Vagina (tissue), 2 donors: ENCODE measurements around the gene PRRG1. TPM values are rescaled to one million over a fixed set of nuclear protein-coding genes. Genes with fewer than 3 reads are reported as not detected.
"Not testable (repeated sequence)": the region's sequence is repeated elsewhere in the genome, so short reads cannot be mapped to it uniquely, and the experiment has no call there.

Source experiments
- DNase-seq, 2 donors: peaks; one replicate each; pipeline ENCODE4 v3.0.0-alpha.2; 2017; ENCODE audit errors: extremely low spot score in 2 of 2
- H3K27ac ChIP-seq: fragments of 200-600 bp; sonication (generic); one replicate; pipeline ENCODE4 v1.5.1; 2019
- H3K27me3 ChIP-seq: fragments of 200-600 bp; sonication (generic); one replicate; pipeline ENCODE4 v1.5.1; 2019
- H3K36me3 ChIP-seq, 2 donors: fragments of 200-600 bp; sonication (generic); one replicate each; pipeline ENCODE4 v1.5.1; 2017 to 2019
- H3K4me1 ChIP-seq: fragments of 200-600 bp; sonication (generic); one replicate; pipeline ENCODE4 v1.5.1; 2019
- H3K4me3 ChIP-seq, 2 donors: fragments of 200-600 bp; sonication (generic); 1 replicate in 1 of 2; 2 replicates in 1 of 2; pipeline ENCODE4 v1.5.1; 2016 to 2019
- H3K9me3 ChIP-seq: fragments of 200-600 bp; sonication (generic); one replicate; pipeline ENCODE4 v1.5.1; 2019
- POLR2A ChIP-seq, 2 donors: fragments of 450-650 bp; IDR thresholded peaks; one replicate each; pipeline ENCODE4 v1.6.1; 2017; ENCODE audit warnings: antibody characterized with exemption in 2 of 2, mild to moderate bottlenecking in 2 of 2, moderate library complexity in 2 of 2
- POLR2AphosphoS5 ChIP-seq, 2 donors: sonication (generic); formaldehyde crosslinking; IDR thresholded peaks; one replicate each; pipeline ENCODE4 v1.9.0; 2017; ENCODE audit warnings: antibody characterized with exemption in 2 of 2, mild to moderate bottlenecking in 2 of 2, low read depth in 1 of 2; ENCODE audit not compliant: insufficient read depth in 1 of 2
- intact Hi-C: fragments of 100-400 bp; cut with DNase I; formaldehyde crosslinking; loops from one replicate; pipeline ENCODE4 v1.15.1; 2023
- total RNA-seq: library from RNA; depleted of rRNA; stranded (reverse); fragments of >200 nt; gene quantifications from one replicate; pipeline ENCODE4 v1.2.3, GENCODE V29; 2016
- TF ChIP-seq, protein P1 (sequence below), 3 experiments: fragments of 450-650 bp in 2 of 3; fragments of 200-600 bp in 1 of 3; sonication (generic) in 1 of 3; IDR thresholded peaks; one replicate each; pipeline ENCODE4 v1.5.1; 2017 to 2019; ENCODE audit warnings: antibody characterized with exemption in 3 of 3, mild to moderate bottlenecking in 2 of 3, moderate library complexity in 2 of 3

PRRG1 gene
- total RNA-seq, 1 donor from 2014 or later = 9.8 TPM

DNA sequence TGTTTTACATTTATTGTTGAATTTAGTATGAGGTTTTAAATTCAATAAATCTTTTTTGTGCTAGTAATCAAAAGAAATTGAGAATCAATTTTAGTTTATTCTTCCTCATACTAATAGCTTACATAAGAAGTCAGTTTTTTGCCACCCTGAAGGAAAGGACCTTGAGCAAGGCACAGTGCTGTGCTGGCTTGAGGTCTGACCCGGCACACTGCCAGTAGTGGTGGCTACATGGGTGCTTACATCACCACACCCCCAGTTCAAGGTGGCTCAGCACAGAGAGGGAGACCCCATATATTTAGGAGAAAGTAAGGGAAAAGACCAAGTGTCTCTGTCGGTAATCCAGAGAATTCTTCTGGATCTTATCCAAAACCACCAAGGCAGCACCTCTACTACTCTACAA is 136.3 kb downstream of the PRRG1 start:
- TF ChIP-seq, protein P1, sequence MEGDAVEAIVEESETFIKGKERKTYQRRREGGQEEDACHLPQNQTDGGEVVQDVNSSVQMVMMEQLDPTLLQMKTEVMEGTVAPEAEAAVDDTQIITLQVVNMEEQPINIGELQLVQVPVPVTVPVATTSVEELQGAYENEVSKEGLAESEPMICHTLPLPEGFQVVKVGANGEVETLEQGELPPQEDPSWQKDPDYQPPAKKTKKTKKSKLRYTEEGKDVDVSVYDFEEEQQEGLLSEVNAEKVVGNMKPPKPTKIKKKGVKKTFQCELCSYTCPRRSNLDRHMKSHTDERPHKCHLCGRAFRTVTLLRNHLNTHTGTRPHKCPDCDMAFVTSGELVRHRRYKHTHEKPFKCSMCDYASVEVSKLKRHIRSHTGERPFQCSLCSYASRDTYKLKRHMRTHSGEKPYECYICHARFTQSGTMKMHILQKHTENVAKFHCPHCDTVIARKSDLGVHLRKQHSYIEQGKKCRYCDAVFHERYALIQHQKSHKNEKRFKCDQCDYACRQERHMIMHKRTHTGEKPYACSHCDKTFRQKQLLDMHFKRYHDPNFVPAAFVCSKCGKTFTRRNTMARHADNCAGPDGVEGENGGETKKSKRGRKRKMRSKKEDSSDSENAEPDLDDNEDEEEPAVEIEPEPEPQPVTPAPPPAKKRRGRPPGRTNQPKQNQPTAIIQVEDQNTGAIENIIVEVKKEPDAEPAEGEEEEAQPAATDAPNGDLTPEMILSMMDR (IDR thresholded peaks at IDR 0.05) = no peak
- H3K4me1 ChIP-seq = no peaks in the 10 kb centered on the region
- no peak overlapping the region for H3K4me3 ChIP-seq
- intact Hi-C loops = no loop called here
- H3K36me3 ChIP-seq = no peaks in the 10 kb centered on the region
- H3K27ac ChIP-seq = no peak overlapping the region
- no peaks in the 10 kb centered on the region for H3K9me3 ChIP-seq
- DNase-seq = no peak
- H3K27me3 ChIP-seq = no peaks in the 10 kb centered on the region

DNA sequence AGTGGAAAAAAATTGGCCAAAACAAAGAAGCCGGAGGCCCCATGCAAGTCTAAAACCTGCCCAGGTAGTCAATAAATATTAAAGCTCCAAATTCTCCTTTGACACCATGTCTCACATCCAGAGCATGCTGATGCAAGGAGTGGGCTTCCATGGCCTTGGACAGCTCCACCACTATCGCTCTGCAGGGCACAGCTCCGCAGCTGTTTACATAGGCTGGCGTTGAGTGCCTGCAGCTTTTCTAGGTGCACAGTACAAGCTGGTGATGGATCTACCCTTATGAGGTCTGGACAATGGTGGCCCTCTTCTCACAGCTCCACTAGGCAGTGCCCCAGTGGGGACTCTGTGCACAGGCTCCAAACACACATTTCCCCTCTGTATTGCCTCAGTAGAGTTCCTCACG is 138.1 kb downstream of the PRRG1 start:
- Histone ChIP-seq H3K27ac (no peak overlapping the region), H3K4me1 (no peaks in the 10 kb centered on the region), H3K9me3 (no peaks in the 10 kb centered on the region), H3K36me3 (no peaks in the 10 kb centered on the region), H3K4me3 (no peak overlapping the region), H3K27me3 (no peaks in the 10 kb centered on the region)
- intact Hi-C loops = no loop called here
- TF ChIP-seq POLR2A (IDR thresholded peaks at IDR 0.05) (no peak), POLR2AphosphoS5 (IDR thresholded peaks at IDR 0.05; ENCODE audit: insufficient read depth in 1 of 2, low read depth in 1 of 2) (no peak)
- TF ChIP-seq, protein P1 (IDR thresholded peaks at IDR 0.05) = no peak
- DNase-seq = no peak

DNA sequence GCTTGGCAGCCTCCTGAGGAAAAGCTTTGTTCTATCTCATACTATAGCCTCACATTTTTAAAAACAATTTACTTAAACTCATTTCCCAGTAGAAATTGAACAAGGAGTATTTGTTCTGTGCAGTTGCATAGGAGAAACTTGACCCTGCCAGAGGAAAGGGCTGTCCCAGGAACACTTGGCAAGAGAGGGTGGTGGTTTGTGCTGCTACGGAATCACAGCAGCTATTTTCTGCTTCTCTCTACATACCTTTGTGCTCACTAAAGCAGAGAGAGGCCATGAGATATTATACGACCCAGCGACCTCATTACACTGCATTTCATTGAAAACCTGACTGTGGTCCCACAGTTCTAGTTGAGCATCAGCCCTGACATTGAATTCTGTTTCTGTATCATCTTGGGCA is 139.2 kb downstream of the PRRG1 start:
- Histone ChIP-seq H3K36me3 (no peaks in the 10 kb centered on the region), H3K4me1 (no peaks in the 10 kb centered on the region), H3K27ac (no peak overlapping the region), H3K4me3 (no peak overlapping the region), H3K27me3 (no peaks in the 10 kb centered on the region), H3K9me3 (no peaks in the 10 kb centered on the region)
- intact Hi-C loops = no loop called here
- TF ChIP-seq POLR2AphosphoS5 (IDR thresholded peaks at IDR 0.05; ENCODE audit: insufficient read depth in 1 of 2, low read depth in 1 of 2) (no peak), POLR2A (IDR thresholded peaks at IDR 0.05) (no peak)
- TF ChIP-seq, protein P1 (IDR thresholded peaks at IDR 0.05) = no peak
- DNase-seq = no peak

DNA sequence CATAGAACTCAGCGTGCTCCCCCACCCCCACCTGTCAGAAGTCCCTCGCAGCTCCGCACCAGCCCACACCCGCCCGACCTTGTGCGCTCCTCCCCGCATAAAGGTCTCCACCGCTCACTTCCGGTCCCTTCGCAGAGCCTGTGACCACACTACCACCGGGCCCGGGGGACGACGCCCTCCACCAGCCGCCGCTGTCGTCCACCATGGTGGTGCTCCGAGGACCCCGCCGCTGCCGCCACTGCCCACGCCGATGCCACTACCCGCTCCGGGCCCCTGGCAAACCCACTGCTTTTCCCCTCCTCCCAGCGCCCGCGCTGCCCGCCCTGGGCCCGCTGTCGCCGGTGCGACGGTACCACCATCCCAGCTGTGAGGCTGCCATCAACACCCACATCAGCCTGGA is 142.5 kb downstream of the PRRG1 start:
- Histone ChIP-seq H3K27me3 (no peaks in the 10 kb centered on the region), H3K36me3 (no peaks in the 10 kb centered on the region), H3K9me3 (no peaks in the 10 kb centered on the region), H3K4me1 (no peaks in the 10 kb centered on the region), H3K27ac (no peak overlapping the region), H3K4me3 (no peak overlapping the region)
- intact Hi-C loops = no loop called here
- DNase-seq = no peak
- TF ChIP-seq, protein P1 (IDR thresholded peaks at IDR 0.05) = no peak
- TF ChIP-seq POLR2A (IDR thresholded peaks at IDR 0.05) (no peak), POLR2AphosphoS5 (IDR thresholded peaks at IDR 0.05; ENCODE audit: insufficient read depth in 1 of 2, low read depth in 1 of 2) (no peak)

DNA sequence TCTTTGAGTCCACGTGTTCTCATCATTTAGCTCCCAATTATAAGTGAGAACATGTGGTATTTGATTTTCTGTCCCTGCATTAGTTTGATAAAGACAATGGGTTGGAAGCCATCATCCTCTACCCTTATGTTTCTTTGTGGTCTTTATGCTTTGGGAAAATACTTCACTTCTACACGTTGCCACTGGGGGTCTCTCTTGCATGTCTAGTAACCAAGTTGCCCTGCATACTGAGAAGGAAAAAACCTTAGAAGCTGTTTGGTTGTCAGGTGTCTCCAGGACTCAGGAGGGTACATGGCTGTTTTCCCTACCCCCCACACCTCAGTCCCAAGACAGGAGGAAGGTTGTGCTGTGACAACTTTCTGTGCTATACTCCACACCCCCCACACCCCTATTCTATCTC is 146.6 kb downstream of the PRRG1 start:
- intact Hi-C loops, H3K27ac ChIP-seq: not testable (repeated sequence)

DNA sequence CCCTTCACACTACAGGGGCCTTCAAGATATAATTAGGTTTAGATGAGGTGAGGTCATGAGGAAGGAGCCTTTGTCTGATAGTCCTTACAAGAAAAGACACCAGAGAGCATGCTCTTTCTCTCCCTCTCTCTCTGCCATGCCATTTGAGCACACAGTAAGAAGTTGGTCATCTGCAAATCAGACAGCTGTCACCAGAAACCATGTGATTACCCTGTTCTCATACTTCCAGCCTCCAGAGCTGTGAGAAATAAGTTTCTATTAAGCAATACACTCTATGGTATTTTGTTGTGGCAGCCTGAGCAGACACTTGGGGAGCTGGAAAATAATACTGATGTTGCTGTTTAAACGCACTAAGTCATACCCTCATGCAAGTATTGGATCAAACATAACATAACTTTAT is 148.0 kb downstream of the PRRG1 start:
- H3K4me1 ChIP-seq, intact Hi-C loops, DNase-seq, H3K9me3 ChIP-seq, H3K4me3 ChIP-seq, H3K27ac ChIP-seq, H3K36me3 ChIP-seq, H3K27me3 ChIP-seq: not testable (repeated sequence)

More for the DNA sequence above, 146.6 kb downstream of the PRRG1 start:
- not testable (repeated sequence) for H3K4me1 ChIP-seq, H3K27me3 ChIP-seq, H3K36me3 ChIP-seq, DNase-seq, H3K9me3 ChIP-seq, H3K4me3 ChIP-seq

DNA sequence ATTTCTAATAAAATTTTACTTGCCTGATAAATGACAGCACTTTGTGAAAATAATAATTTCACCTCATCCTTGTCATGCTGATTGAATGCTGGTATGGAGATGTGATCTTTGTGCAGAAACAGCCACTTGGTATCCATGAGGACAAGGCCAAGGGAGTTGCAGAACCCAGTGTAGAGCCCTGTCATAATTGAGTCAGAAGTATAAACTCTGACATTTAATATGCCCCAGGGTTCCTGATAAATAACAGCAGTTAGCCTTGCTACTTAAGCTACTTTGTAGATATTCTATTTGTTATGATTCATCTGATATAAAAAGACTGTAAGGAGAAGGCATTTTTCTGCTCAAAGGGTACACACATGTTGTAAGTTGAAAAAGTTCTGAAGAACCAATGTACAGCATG is 149.2 kb downstream of the PRRG1 start:
- intact Hi-C loops, H3K27ac ChIP-seq, H3K4me1 ChIP-seq, DNase-seq, H3K9me3 ChIP-seq, H3K36me3 ChIP-seq, H3K4me3 ChIP-seq, H3K27me3 ChIP-seq: not testable (repeated sequence)

DNA sequence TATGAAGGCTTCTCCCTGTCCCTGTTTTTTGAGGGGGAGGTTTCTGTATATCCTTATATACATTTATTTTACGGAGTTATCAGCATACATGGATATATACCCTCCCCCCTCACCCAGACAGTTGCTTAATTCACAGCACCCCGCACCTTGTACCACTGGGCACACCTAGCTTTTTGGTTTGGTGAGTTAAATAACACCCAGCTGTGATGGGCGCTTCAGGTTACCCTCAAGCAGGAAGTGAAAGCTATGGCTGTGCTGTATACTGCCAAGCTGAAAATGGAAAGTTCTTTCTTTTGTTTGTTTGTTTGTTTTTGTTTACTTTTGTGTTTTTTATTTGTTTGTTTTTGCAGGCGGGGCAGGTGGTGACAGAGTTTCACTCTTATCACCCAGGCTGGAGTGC is 150.5 kb downstream of the PRRG1 start:
- intact Hi-C loops, DNase-seq: not testable (repeated sequence)

More for the DNA sequence above, 150.5 kb downstream of the PRRG1 start:
- H3K27ac ChIP-seq, H3K27me3 ChIP-seq, H3K4me3 ChIP-seq, H3K36me3 ChIP-seq, H3K4me1 ChIP-seq, H3K9me3 ChIP-seq: not testable (repeated sequence)
